ENCODE results near the gene MFGE8. TPM values are rescaled to one million over a fixed set of nuclear protein-coding genes. Genes with fewer than 3 reads are reported as not detected.

Gene MFGE8
- total RNA-seq, 4 donors from 2014 or later = 50.7 to 186 (median 81.7) TPM

DNA sequence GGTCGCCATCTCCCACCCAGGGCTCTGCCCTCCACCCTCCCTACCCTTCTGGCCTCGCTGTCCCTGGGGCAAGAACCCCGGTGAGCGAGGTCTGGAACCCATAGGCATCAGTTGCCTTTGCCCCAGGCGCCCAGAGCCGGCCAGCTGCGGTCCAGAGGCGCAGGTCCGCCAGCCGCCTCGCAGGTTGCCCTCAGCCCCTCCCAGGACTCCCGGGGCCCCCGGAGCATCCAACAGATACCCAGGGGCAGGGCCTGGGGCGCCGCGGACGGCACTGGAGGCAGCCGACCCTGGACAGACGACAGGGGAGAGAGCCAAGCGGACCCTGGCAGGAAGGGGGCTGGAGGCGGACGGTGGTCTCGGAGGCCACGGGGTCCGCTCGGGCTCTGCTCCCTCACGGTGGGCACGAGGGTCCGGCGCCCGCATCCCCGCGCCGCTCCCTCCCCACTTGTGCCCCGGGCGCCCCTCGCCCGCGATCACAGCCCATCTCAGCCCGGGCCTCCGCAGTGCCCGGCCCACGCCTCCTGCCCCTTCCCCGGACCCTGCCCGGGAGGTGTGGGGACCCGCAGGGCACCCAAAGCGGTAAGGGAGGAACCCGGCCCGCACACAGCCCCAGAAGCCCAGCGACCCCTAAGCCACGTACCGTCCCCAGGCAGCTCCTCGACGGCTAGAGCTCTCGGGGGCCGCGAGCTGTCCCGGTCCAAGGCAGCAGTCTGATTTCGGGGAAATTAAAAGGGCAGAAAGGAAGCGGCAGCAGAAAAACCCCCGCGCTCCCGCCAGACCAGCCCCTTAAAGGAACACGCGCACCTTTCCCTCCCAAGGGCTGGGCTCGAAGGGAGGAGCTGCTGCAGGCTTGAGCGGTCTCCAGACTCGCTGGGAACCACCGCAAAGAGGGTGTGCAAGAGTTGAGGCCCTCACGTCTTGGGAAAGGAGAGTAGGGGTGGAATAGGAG lies 18.1 kb downstream of the MFGE8 start, which contains the start of gene HAPLN3:
Gene HAPLN3 (minus strand): TSS at position 726 of the 949 bp plus-strand sequence. CDS start 8,246 bp downstream, outside the sequence.
- intact Hi-C loops (cut with DNase I) = no loop called here
- Histone ChIP-seq H3K9me3 (no peaks in the 10 kb centered on the region), H3K27me3 (peaks cover 0 to 25% (median 0%) of the 10 kb centered on the region in 4 donors), H3K4me3 (peak within 1 kb of the TSS; percentile 52 to 87 (median 60)), H3K27ac (peak within 1 kb of the TSS; percentile 46 to 53 (median 50)), H3K36me3 (peaks cover 0 to 15% (median 0%) of the 10 kb centered on the region in 3 donors), H3K4me1 (peaks cover 29 to 48% (median 36%) of the 10 kb centered on the region in 3 donors)
- WGBS, 2 donors = 0% methylated on average over 1 of the region's 70 CpGs
- TF ChIP-seq POLR2A (IDR thresholded peaks at IDR 0.05) = no peak
- TF ChIP-seq, protein P1, sequence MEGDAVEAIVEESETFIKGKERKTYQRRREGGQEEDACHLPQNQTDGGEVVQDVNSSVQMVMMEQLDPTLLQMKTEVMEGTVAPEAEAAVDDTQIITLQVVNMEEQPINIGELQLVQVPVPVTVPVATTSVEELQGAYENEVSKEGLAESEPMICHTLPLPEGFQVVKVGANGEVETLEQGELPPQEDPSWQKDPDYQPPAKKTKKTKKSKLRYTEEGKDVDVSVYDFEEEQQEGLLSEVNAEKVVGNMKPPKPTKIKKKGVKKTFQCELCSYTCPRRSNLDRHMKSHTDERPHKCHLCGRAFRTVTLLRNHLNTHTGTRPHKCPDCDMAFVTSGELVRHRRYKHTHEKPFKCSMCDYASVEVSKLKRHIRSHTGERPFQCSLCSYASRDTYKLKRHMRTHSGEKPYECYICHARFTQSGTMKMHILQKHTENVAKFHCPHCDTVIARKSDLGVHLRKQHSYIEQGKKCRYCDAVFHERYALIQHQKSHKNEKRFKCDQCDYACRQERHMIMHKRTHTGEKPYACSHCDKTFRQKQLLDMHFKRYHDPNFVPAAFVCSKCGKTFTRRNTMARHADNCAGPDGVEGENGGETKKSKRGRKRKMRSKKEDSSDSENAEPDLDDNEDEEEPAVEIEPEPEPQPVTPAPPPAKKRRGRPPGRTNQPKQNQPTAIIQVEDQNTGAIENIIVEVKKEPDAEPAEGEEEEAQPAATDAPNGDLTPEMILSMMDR (IDR thresholded peaks at IDR 0.05) = no peak
- DNase-seq = no peak

DNA sequence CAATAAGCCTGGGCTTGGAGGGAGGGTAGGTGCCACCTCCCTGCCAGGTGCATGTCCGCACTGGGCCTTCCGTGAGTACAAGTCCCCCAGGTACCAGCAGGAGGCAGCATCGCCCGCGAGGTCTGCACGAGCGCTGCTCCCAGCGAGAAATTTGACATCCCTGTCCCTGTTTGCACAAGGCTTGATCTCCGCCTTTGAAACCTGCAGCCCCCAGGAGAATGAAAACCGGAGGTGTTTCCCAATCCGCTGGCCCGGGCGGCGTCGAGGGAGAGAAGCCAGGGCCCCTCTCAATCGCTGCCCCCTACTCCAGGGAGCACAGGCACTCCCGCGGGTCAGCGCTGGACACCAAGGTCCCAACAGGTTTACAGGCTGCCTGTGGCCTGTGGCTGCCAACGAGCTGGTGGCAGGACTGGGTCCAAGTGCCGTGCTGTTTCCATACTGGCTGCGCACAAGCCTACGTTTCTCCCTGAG lies 18.8 kb downstream of the MFGE8 start:
- Histone ChIP-seq H3K4me1 (peaks cover 29 to 48% (median 36%) of the 10 kb centered on the region in 3 donors), H3K27ac (peak overlapping the region; percentile 46 to 53 (median 50)), H3K27me3 (peaks cover 0 to 25% (median 0%) of the 10 kb centered on the region in 4 donors), H3K36me3 (peaks cover 0 to 9% (median 0%) of the 10 kb centered on the region in 3 donors), H3K4me3 (peak overlapping the region; percentile 52 to 87 (median 60)), H3K9me3 (no peaks in the 10 kb centered on the region)
- TF ChIP-seq, protein P1 (IDR thresholded peaks at IDR 0.05) = peak; percentile 43 to 90 (median 74)
- no peak for TF ChIP-seq POLR2A (IDR thresholded peaks at IDR 0.05)
- WGBS, 2 donors = 0% methylated on average over 1 of the region's 23 CpGs; no CpG with 5 or more reads in 1 of the 2 donors
- DNase-seq = no peak
- intact Hi-C loops (cut with DNase I) = no loop called here

DNA sequence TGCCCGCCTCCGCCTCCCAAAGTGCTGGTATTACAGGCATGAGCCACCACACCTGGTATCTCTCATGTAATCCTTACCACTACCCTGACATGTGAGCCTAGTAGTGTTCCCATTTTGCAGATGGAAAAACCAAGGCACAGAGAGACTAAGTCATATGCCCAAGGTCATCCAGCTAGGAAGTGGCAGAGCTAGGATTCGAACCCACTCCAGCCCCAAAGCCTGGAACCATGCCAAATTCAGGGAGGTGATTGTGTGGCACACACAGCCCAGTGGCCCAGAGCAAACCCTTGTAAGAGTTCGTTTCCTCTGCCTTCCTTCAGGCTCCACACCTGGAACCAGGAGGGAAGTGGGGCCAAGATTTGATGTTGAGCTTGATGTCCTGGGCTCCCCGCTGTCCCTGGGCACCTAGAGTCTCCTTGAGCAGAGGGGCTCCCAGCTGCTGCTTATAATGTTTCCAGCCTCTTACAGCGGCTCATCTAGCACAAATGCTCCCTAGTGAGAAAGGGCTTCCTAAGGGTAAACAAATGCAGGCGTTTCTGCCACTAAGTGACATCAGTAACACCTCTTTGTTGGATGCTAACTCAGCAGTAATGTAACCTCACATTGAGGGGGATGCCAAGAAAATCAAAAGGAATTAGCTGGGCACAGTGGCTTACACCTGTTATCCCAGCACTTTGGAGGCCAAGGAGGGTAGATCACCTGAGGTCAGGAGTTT lies 21.5 kb downstream of the MFGE8 start:
- peaks cover 17 to 29% (median 23%) of the 10 kb centered on the region in 3 donors for H3K4me1 ChIP-seq
- H3K4me3 ChIP-seq = no peak overlapping the region
- H3K27me3 ChIP-seq = peaks cover 0 to 25% (median 0%) of the 10 kb centered on the region in 4 donors
- 79 to 100% methylated on average over 2 to 3 of the region's 7 CpGs for WGBS, 2 donors
- no peaks in the 10 kb centered on the region for H3K9me3 ChIP-seq
- no peak overlapping the region for H3K27ac ChIP-seq
- intact Hi-C loops (cut with DNase I) = no loop called here
- TF ChIP-seq POLR2A (IDR thresholded peaks at IDR 0.05) = no peak
- TF ChIP-seq, protein P1 (IDR thresholded peaks at IDR 0.05) = no peak
- no peak for DNase-seq
- H3K36me3 ChIP-seq = no peaks in the 10 kb centered on the region

DNA sequence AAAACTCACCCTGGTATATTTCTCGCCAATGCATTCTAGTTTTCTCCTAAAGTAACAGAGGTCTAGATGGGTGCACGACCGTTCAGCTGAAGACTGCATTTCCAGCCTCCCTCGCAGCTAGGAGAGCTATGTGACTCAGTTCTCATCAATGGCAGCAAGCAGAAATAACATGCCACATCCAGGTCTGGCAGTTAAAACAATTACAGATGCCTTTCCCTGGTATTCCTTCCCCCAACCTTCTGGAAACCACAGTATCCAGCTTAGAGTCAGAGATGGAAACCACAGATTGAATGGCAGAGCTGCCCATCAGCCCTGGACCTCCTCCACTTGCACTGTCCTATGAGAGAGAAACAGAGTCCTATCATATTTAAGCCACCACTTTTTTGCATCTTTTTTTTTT lies 22.7 kb downstream of the MFGE8 start:
- intact Hi-C loops (cut with DNase I) = no loop called here
- no peak for TF ChIP-seq POLR2A (IDR thresholded peaks at IDR 0.05)
- TF ChIP-seq, protein P1 (IDR thresholded peaks at IDR 0.05) = no peak
- Histone ChIP-seq H3K9me3 (no peaks in the 10 kb centered on the region), H3K4me1 (peaks cover 12 to 17% (median 14%) of the 10 kb centered on the region in 3 donors), H3K4me3 (no peak overlapping the region), H3K36me3 (no peaks in the 10 kb centered on the region), H3K27me3 (peaks cover 0 to 22% (median 0%) of the 10 kb centered on the region in 4 donors), H3K27ac (no peak overlapping the region)
- 91 to 92% methylated on average over 4 of the region's 4 CpGs for WGBS, 2 donors
- no peak for DNase-seq
